SIG-M5 (cell line): ENCODE measurements around the gene CDH23.

Experiments used
- DNase-seq: peaks from one replicate; lab custom pipeline; 2025; lab: John Stamatoyannopoulos, UW

CDH23 gene

DNA sequence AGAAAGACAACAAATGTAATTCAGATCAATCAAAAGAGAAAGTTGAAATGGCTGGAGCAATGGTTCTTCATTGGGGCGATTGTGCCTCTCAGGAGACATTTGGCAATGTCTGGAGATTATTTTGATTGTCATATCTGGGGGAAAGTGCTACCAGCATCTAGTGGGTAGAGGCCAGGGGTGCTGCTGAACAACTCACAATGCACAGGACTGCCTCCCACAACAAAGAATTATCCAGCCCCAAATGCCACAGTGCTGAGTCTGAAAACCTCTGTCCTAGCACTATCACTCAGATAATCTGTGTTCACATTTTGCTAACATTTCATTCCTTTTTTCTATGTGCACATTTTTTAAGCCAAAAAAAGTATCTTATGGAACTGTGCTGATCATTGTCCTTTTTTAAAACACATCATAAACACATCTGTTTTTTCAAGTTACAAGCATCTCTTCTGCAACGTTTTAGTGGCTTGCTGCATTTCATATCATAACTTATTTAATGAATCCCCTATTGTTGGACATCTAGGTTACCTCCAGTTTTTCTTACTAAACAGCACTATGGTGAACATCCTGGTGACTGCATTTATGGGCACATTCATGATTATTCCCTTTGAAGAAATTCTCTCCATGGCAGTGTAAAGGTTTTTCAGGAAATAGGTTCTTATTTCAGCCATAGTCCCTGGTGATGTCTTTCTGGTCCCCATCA, 208.7 kb downstream of the CDH23 start:
- no peak for DNase-seq

- DNase-seq, result no peak
These were observed 209.7 kb downstream of the CDH23 start for GRCh38 chr10:71606257-71607081.

- no peak for DNase-seq
These were observed 210.3 kb downstream of the CDH23 start for GRCh38 chr10:71607082-71607443.

GRCh38 chr10:71608819-71609768, 212.4 kb downstream of the CDH23 start:
- DNase-seq, result no peak

DNA sequence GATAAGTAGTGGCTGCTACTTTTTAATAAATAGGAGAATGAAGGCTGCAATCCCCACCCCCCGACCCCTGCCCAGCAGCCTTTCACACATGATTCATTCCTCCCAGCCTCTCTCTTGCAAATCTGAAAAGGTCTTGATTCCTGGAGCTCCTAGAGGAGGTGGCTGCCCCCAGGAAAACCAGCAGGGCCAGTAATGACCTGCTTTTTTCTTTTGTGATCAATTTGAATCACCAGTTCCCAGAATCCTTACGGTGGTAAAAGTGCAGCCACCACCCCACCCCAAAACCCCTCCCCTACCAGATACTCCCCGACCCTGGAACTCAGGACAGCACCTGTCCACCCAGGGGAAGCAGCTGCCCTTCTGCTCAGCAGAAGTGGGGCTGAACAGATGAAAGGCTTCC, 213.9 kb downstream of the CDH23 start:
- no peak for DNase-seq

DNA sequence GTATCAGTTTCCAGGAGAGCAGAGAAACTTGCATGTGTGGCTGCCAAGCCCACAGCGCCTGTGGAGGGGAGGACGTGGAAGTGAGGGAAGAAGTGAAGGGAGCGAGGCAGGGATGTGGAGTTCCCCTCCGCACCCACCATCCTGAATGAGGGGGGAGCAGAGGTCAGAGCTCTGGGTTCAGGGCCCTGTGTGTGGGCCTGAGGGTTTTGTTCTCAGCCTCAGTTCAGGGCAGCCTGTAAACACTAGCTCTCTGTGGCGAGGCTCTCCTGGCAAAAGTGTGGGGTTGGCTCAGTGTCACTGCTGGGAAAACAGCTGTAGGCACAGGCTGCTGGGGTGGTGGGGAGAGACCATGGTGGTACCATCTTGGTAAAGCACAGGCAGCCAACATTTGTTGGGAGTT, 214.4 kb downstream of the CDH23 start:
- no peak for DNase-seq

- no peak for DNase-seq
These were observed 215.1 kb downstream of the CDH23 start for GRCh38 chr10:71611709-71612422.

GRCh38 chr10:71613261-71613777, 216.6 kb downstream of the CDH23 start:
- DNase-seq, result no peak

DNA sequence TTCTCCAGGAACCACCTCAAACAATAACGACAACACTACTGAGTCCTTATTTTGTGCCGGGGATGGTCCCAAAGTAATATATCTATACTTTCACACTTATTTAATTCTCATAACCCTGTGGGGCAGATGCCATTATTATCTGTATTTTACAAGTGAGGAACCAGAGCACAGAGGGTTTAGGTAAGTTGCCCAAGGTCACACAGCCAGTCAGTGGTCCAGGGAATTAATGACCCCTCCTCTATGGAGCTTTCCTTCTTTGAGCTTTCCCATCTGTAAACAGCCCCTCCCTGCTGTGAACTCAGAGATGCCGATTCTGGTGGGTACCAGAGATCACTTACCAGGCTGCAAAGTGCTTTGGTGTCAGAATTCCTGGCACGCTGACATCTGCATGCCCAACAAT, 217.2 kb downstream of the CDH23 start:
- DNase-seq, result no peak

DNA sequence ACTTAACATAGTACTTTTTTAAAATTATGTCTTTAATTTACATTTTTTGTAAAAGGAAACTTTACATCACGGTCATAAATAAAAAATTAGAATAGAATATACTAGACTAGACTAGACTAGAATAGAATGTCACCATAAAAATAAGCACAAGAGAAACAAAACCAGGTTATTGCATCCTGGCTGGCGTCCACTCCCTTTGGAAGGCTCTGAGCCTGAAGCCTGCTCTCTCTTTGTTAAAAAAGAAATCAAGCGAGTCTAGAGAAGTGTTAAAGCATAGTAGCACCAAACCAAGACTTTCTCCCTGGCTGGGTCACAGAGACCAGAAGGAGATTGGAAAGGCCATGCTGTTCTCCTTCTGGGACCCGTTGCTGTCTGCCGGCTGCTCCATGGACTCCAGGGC, 218.2 kb downstream of the CDH23 start:
- DNase-seq, result no peak

- DNase-seq, result no peak
These were observed 219.0 kb downstream of the CDH23 start for GRCh38 chr10:71615538-71616329.

GRCh38 chr10:71616817-71617654, 220.3 kb downstream of the CDH23 start:
- no peak for DNase-seq

GRCh38 chr10:71618176-71618575, 221.5 kb downstream of the CDH23 start:
- no peak for DNase-seq

DNA sequence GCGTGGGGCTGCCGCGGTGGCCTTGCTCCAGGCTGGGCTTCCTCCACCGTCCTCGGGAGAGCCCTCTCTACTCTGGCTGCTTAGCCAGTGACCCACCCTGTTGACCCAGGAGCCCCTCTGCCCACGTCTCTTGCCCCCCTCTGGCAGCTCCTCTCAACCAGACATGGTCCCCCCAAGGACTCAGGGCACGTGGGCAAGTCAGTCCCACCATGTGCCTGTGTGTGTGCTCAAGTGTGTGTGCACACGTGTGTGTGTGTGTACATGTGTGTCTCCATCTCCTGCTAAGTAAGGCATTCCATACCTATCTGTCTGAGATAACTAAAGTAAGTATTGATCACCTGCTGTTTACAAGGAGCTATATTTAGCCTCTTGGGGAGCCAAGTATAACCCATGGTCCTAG, 221.9 kb downstream of the CDH23 start:
- DNase-seq, result no peak

GRCh38 chr10:71620642-71621041, 223.9 kb downstream of the CDH23 start:
- no peak for DNase-seq

DNA sequence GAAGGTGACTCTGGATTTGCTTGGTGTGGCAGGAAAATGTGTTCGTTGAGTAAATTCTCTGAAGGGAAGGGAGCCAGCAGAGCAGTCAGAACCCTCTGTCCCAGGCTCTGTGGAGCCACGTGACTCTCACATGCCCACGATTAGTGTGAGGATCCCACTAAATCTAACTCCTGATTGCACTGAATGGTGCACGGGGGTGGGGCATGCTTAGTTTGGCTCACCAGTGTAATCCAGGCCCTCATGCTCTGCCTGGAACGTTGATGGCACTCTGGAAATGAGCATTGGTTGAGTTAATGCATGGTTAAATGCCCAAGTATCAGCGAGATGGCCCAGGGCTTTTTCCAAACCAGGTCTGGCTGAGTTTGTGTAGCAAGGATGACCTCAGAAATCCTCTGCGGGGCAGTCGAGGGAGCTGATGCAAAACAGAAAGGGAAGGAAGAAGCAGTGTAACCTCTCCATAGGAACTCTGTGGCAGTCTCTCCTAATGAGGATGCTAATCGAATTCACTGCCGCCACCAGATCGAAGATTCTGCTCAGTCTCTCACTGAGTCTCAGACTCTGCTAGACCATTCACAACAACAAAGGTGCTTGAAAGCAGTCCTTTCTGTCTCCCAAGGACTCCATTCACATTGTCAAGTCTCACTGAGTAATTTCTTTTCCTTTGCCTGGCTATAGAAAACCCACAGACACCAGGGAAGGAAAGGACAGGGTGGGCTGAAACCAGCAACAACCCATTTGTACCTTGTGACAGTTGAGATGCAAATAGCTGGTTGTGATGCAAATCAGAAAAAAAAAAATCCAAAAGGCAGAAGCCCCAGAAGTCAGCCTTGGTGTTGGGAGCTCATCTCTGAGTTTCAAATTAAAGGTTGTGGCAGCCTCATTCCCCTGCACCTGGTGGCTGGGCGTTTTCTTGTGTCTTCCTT, 224.8 kb downstream of the CDH23 start:
- DNase-seq, result no peak

GRCh38 chr10:71622154-71622526, 225.4 kb downstream of the CDH23 start:
- no peak for DNase-seq

DNA sequence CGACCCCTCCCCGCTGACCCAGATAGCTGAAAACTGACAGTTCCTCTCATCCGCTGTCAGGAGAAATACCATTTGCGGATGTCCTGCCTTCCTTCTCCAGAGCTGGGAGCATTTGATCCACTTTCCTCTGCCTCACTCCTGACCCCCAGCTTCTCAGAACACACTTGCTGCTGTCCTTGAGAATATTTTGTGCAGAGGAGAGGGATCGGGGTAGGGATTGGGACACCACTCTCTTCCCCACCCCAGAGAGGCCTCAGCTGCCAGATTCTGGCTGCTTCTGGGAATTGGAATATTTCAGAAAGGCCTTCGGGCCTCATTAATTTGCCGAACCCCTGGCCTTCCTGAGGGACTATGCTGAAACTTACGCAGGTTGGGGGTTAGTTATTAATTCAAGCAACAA, 225.9 kb downstream of the CDH23 start:
- no peak for DNase-seq
